Upper lobe of left lung (tissue), 4 donors: ENCODE data around the gene MRPS31.

Experiments used
- POLR2A ChIP-seq, 4 donors: fragments of 450-650 bp; IDR thresholded peaks; one replicate each; pipeline ENCODE4 v1.5.1; 2016 to 2017; ENCODE audit warnings: antibody characterized with exemption in 4 of 4, mild to moderate bottlenecking in 2 of 4
- POLR2AphosphoS5 ChIP-seq, 2 donors: sonication (generic); formaldehyde crosslinking; IDR thresholded peaks; one replicate each; pipeline ENCODE4 v1.5.1; 2017; ENCODE audit warnings: antibody characterized with exemption in 2 of 2

GRCh38 chr13:40697711-40698110 is 73.3 kb downstream of the MRPS31 start:
- no peak for TF ChIP-seq POLR2A (IDR thresholded peaks at IDR 0.05)
- no peak for TF ChIP-seq POLR2AphosphoS5 (IDR thresholded peaks at IDR 0.05)
